Measurements from ENCODE around the gene NFXL1. TPM values are rescaled to one million over a fixed set of nuclear protein-coding genes. Genes with fewer than 3 reads are reported as not detected.
A peak's percentile ranks its signal among the peaks of the same experiment; 100 is the strongest.

The NFXL1 gene
- total and polyA plus RNA-seq, 2 of the 4 experiments (the other 2 are of a cell fraction) = 13.9 to 23.1 TPM

GRCh38 chr4:47856713-47857112 lies 57.7 kb downstream of the NFXL1 start:
- H3K36me3 ChIP-seq (ENCODE audit: control insufficient read depth, insufficient read depth, low read length) = peaks cover 2% of the 10 kb centered on the region; the same call in 1 of the 2 replicates
- WGBS, 2 experiments (ENCODE audit: extremely low coverage in 2 of 2, insufficient read length in 1 of 2) = 100% methylated on average over 1 of the region's 1 CpG; no CpG with 5 or more reads in 1 of the 2 experiments
- H3K18ac ChIP-seq (ENCODE audit: low read depth, low read length) = peak overlapping the region; percentile 47
- peak overlapping the region; percentile 54; the same call in 1 of the 2 replicates for H3K23ac ChIP-seq (ENCODE audit: low read depth, low read length)
- H3K27ac ChIP-seq (ENCODE audit: insufficient read depth, low read length) = peak overlapping the region; percentile 79; the same call in 1 of the 2 replicates
- H2AFZ ChIP-seq (replicated peaks; ENCODE audit: low read length, poor library complexity) = no peak overlapping the region
- intact Hi-C loops (cut with micrococcal nuclease) (loop anchor here (5.0 kb wide), 1 partner anchor 56 kb away; the partner anchor contains the start of gene NFXL1), dilution Hi-C loops (cut with HindIII; ENCODE audit: low sequenced_read_pairs, unreplicated experiment) (no loop called here), in situ Hi-C loops (cut with MboI; ENCODE audit: low sequenced_read_pairs) (loop anchor here (25.0 kb wide), 1 partner anchor 506 kb away; no protein-coding TSS in a partner anchor)
- H4K20me1 ChIP-seq (ENCODE audit: insufficient read depth, low read length) = no peaks in the 10 kb centered on the region
- no peak overlapping the region for H2AK9ac ChIP-seq (replicated peaks; ENCODE audit: low read depth, low read length, poor library complexity)
- H2BK5ac ChIP-seq (ENCODE audit: low read depth, low read length, poor library complexity, severe bottlenecking) = peak overlapping the region; percentile 96
- 0 out of 2 replicates have a peak overlapping the region, but pooled peaks have one; percentile 38 for H4K91ac ChIP-seq (ENCODE audit: insufficient read depth, low read depth, low read length)
- no peak overlapping the region for H3K4me3 ChIP-seq (ENCODE audit: insufficient read depth, low read depth, low read length)
- peaks cover 2% of the 10 kb centered on the region; the same call in 1 of the 2 replicates for H3K9me3 ChIP-seq (ENCODE audit: control insufficient read depth, insufficient read depth, low read length)
- H3K9ac ChIP-seq (ENCODE audit: low read depth, low read length) = no peak overlapping the region
- H4K8ac ChIP-seq (ENCODE audit: low read depth in 2 of 2, low read length in 2 of 2) = peak overlapping the region; percentile 10 to 78; a peak in 1 of 4 replicates
- H2AK5ac ChIP-seq (ENCODE audit: low read depth, low read length) = no peak overlapping the region
- H3K27me3 ChIP-seq (ENCODE audit: control insufficient read depth, insufficient read depth, low read length) = no peaks in the 10 kb centered on the region
- ChIA-PET POLR2A (ENCODE audit: unreplicated experiment) (no interaction called here), CTCF (interaction anchor here (0.7 to 1.3 kb wide), 3 partner anchors 17 to 172 kb away, joined by 3 to 4 read pairs (median 3); no protein-coding TSS in a partner anchor)
- H3K14ac ChIP-seq (replicated peaks; ENCODE audit: low read depth, low read length) = no peak overlapping the region
- H3K79me1 ChIP-seq (ENCODE audit: low read depth in 1 of 2, low read length in 2 of 2) = peaks cover 0 to 7% of the 10 kb centered on the region in 2 experiments; a peak in 3 of 4 replicates
- no peak for ATAC-seq (ENCODE audit: low read depth)
- peak overlapping the region; percentile 38; the same call in 1 of the 2 replicates for H2BK20ac ChIP-seq (ENCODE audit: low read depth, low read length)
- peak overlapping the region; percentile 50; the same call in 1 of the 2 replicates for H2BK120ac ChIP-seq (ENCODE audit: low read depth, low read length)
- TF ChIP-seq RCOR1 (IDR thresholded peaks at IDR 0.05; ENCODE audit: insufficient replicate concordance, low read length) = no peak
- peak; percentile 44; the same call in 1 of the 2 replicates for TF ChIP-seq CEBPB (IDR thresholded peaks at IDR 0.05; ENCODE audit: low read depth, low read length)
- TF ChIP-seq RFX5 (IDR thresholded peaks at IDR 0.05; ENCODE audit: low read depth, low read length) = no peak
- H3K9me1 ChIP-seq (ENCODE audit: insufficient read depth, low read length) = no peaks in the 10 kb centered on the region
- H3K4me1 ChIP-seq (ENCODE audit: control insufficient read depth, insufficient read depth, low read length) = peaks cover 2% of the 10 kb centered on the region; the same call in 1 of the 2 replicates
- no peak for DNase-seq
- peak overlapping the region; percentile 70; the same call in 1 of the 2 replicates for H3K4ac ChIP-seq (ENCODE audit: low read depth, low read length)
- H3K4me2 ChIP-seq (ENCODE audit: low read depth, low read length) = peak overlapping the region; percentile 8; the same call in 1 of the 2 replicates
- H3K56ac ChIP-seq (ENCODE audit: extremely low read depth, insufficient read depth, low read length) = no peak overlapping the region
- H4K5ac ChIP-seq (ENCODE audit: low read depth, low read length) = peak overlapping the region; percentile 4
- no TSS peak for BruUV-seq (replicated peaks)
- 0 out of 3 replicates have a peak overlapping the region, but pooled peaks have one; percentile 29 for H2BK15ac ChIP-seq (ENCODE audit: low read depth, low read length)
